Tibial artery (tissue), 4 donors: Measurements from ENCODE around the gene WWTR1.

Source experiments
- DNase-seq, 2 donors: peaks; one replicate each; pipeline ENCODE4 v3.0.0-alpha.2; 2019
- H3K27ac ChIP-seq, 2 donors: fragments of 200-600 bp; sonication (generic) in 1 of 2; 1 replicate in 1 of 2; 2 replicates in 1 of 2; pipeline ENCODE4 v1.5.1; 2018 to 2019; ENCODE audit warnings: mild to moderate bottlenecking in 1 of 2
- H3K27me3 ChIP-seq, 2 donors: fragments of 200-600 bp; sonication (generic) in 1 of 2; one replicate each; pipeline versions ENCODE4 v1.5.1 to v1.6.0; 2016 to 2019
- H3K36me3 ChIP-seq, 3 donors: fragments of 200-600 bp; sonication (generic) in 2 of 3; one replicate each; pipeline ENCODE4 v1.5.1; 2016 to 2019; ENCODE audit warnings: mild to moderate bottlenecking in 2 of 3
- H3K4me1 ChIP-seq, 4 donors: fragments of 200-600 bp; sonication (generic) in 2 of 4; 1 replicate in 3 of 4; 2 replicates in 1 of 4; pipeline ENCODE4 v1.5.1; 2016 to 2019
- H3K4me3 ChIP-seq, 2 donors: fragments of 200-600 bp; sonication (generic) in 1 of 2; 1 replicate in 1 of 2; 2 replicates in 1 of 2; pipeline ENCODE4 v1.5.1; 2018 to 2019; ENCODE audit warnings: mild to moderate bottlenecking in 2 of 2
- H3K9me3 ChIP-seq, 3 donors: fragments of 200-600 bp; sonication (generic) in 1 of 3; one replicate each; pipeline ENCODE4 v1.5.1; 2016 to 2019
- intact Hi-C: fragments of 100-400 bp; cut with DNase I; formaldehyde crosslinking; loops from one replicate; pipeline ENCODE4 v1.15.0; 2023; ENCODE audit warnings: low total_unique reads
- TF ChIP-seq, protein P1 (sequence below), 2 experiments: fragments of 200-600 bp in 1 of 2; fragments of 450-650 bp in 1 of 2; IDR thresholded peaks; one replicate each; pipeline ENCODE4 v1.5.1; 2017 to 2019; ENCODE audit warnings: antibody characterized with exemption in 2 of 2, mild to moderate bottlenecking in 1 of 2, moderate library complexity in 1 of 2

WWTR1 gene

GRCh38 chr3:149519912-149520311, 137.9 kb downstream of the WWTR1 start:
- Histone ChIP-seq H3K4me3 (no peak overlapping the region), H3K4me1 (peaks cover 0 to 3% (median 0%) of the 10 kb centered on the region in 4 donors)

GRCh38 chr3:149516920-149517319, 140.9 kb downstream of the WWTR1 start:
- Histone ChIP-seq H3K27me3 (no peaks in the 10 kb centered on the region), H3K4me3 (no peak overlapping the region), H3K9me3 (no peaks in the 10 kb centered on the region), H3K4me1 (peaks cover 0 to 11% (median 0%) of the 10 kb centered on the region in 4 donors), H3K27ac (no peak overlapping the region), H3K36me3 (peaks cover 9 to 30% (median 19%) of the 10 kb centered on the region in 3 donors)
- intact Hi-C loops: no loop called here
- TF ChIP-seq, protein P1, sequence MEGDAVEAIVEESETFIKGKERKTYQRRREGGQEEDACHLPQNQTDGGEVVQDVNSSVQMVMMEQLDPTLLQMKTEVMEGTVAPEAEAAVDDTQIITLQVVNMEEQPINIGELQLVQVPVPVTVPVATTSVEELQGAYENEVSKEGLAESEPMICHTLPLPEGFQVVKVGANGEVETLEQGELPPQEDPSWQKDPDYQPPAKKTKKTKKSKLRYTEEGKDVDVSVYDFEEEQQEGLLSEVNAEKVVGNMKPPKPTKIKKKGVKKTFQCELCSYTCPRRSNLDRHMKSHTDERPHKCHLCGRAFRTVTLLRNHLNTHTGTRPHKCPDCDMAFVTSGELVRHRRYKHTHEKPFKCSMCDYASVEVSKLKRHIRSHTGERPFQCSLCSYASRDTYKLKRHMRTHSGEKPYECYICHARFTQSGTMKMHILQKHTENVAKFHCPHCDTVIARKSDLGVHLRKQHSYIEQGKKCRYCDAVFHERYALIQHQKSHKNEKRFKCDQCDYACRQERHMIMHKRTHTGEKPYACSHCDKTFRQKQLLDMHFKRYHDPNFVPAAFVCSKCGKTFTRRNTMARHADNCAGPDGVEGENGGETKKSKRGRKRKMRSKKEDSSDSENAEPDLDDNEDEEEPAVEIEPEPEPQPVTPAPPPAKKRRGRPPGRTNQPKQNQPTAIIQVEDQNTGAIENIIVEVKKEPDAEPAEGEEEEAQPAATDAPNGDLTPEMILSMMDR (IDR thresholded peaks at IDR 0.05): no peak
- no peak for DNase-seq

More at GRCh38 chr3:149519912-149520311, 137.9 kb downstream of the WWTR1 start:
- Histone ChIP-seq H3K36me3 (peaks cover 21 to 48% (median 37%) of the 10 kb centered on the region in 3 donors), H3K9me3 (no peaks in the 10 kb centered on the region), H3K27me3 (no peaks in the 10 kb centered on the region), H3K27ac (no peak overlapping the region)
- intact Hi-C loops: no loop called here
- DNase-seq: no peak
- TF ChIP-seq, protein P1 (IDR thresholded peaks at IDR 0.05): no peak

- intact Hi-C loops: no loop called here
- TF ChIP-seq, protein P1 (IDR thresholded peaks at IDR 0.05): no peak
These were observed 142.6 kb downstream of the WWTR1 start for GRCh38 chr3:149515249-149515648.

DNA sequence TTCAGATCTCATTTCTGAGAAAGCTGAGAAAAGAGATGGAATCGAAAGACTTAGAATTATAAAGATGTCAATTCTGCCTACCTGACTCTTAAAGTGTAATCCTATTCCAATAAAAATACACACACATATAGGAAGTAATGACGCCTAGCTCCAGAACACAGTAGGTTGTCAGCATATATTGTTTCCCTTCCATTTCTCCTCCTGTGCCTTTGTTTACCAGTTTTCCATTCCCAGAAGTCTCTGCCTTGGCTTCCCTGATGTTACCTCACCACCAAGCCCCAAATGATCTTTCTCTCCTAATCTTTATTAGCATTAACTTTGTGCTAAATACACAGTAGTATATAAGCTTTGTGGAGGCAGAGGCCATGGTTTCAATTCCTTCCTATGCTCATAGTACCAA, 143.4 kb downstream of the WWTR1 start:
- H3K36me3 ChIP-seq: peaks cover 0 to 15% (median 0%) of the 10 kb centered on the region in 3 donors
- H3K4me1 ChIP-seq: peaks cover 0 to 11% (median 0%) of the 10 kb centered on the region in 4 donors
- no peak overlapping the region for H3K4me3 ChIP-seq
- TF ChIP-seq, protein P1 (IDR thresholded peaks at IDR 0.05): no peak
- no peak for DNase-seq
- H3K27me3 ChIP-seq: no peaks in the 10 kb centered on the region
- no peak overlapping the region for H3K27ac ChIP-seq
- intact Hi-C loops: loop anchor here (5.0 kb wide), 1 partner anchor 203 kb away; no protein-coding TSS in a partner anchor
- H3K9me3 ChIP-seq: no peaks in the 10 kb centered on the region

More at GRCh38 chr3:149515249-149515648, 142.6 kb downstream of the WWTR1 start:
- Histone ChIP-seq H3K4me1 (peaks cover 0 to 11% (median 0%) of the 10 kb centered on the region in 4 donors), H3K9me3 (no peaks in the 10 kb centered on the region), H3K27ac (no peak overlapping the region), H3K27me3 (no peaks in the 10 kb centered on the region), H3K36me3 (peaks cover under 1 to 23% (median 5%) of the 10 kb centered on the region in 3 donors), H3K4me3 (no peak overlapping the region)
- no peak for DNase-seq

DNA sequence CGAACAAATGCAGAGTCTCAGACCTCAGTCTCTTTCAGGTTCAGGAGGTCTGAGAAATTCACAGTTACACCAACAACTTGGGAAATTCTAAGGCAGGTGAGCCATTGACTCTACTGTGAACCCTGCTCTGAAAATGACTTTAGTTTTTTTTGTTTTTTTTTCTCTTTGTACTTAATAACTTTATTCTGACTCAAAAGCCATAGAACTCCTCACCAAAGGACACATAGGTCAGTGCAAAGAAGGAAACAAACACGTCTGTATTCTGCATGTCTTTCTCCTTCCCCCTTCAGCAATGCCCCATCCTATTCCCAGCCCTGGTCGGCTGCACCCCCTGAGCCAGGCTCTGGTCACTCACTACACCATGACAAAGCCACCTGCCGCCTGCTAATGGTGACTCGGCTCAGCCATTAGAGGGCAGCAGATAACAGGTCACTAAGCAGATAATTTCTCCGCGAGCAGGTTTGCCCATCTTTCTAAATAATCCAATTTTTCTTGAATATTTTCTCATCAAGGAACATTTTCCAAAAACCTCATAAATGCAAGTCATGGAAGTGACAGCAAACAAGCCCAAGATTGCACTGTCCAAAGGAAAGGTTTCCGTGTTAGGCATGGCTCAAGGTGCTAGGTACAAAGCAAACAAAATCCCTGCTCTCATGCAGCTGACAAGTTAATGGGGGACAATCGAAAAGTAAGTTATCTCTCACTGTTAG, 145.6 kb downstream of the WWTR1 start:
- DNase-seq: peak; percentile 70 to 76
- no peaks in the 10 kb centered on the region for H3K27me3 ChIP-seq
- peaks cover 0 to 10% (median 0%) of the 10 kb centered on the region in 3 donors for H3K36me3 ChIP-seq
- intact Hi-C loops: loop anchor here (5.0 kb wide), 1 partner anchor 205 kb away; no protein-coding TSS in a partner anchor
- no peaks in the 10 kb centered on the region for H3K9me3 ChIP-seq
- H3K27ac ChIP-seq: no peak overlapping the region
- TF ChIP-seq, protein P1 (IDR thresholded peaks at IDR 0.05): peak; percentile 81 to 82
- H3K4me1 ChIP-seq: peaks cover 0 to 27% (median 17%) of the 10 kb centered on the region in 4 donors
- H3K4me3 ChIP-seq: no peak overlapping the region
